IMR-90 (cell line): ENCODE measurements around the gene DENND1A.

Source experiments
- MAFK ChIP-seq: IDR thresholded peaks from 2 replicates; pipeline ENCODE4 v1.6.1; 2012; ENCODE audit warnings: low read depth, low read length, improper control_type of control experiment
- MAZ ChIP-seq: IDR thresholded peaks from 2 replicates; pipeline ENCODE4 v1.6.1; 2012; ENCODE audit warnings: low read depth, mild to moderate bottlenecking, low read length, improper control_type of control experiment, moderate library complexity, borderline replicate concordance
- POLR2A ChIP-seq: IDR thresholded peaks from 2 replicates; pipeline ENCODE4 v1.6.1; 2012; ENCODE audit warnings: mild to moderate bottlenecking, low read depth, low read length
- RAD21 ChIP-seq: IDR thresholded peaks from 2 replicates; pipeline ENCODE4 v1.6.1; 2012; ENCODE audit warnings: low read length, improper control_type of control experiment
- RFX5 ChIP-seq: IDR thresholded peaks from 2 replicates; pipeline ENCODE4 v1.8.0; 2012; ENCODE audit warnings: low read depth, mild to moderate bottlenecking, low read length, moderate library complexity
- TF ChIP-seq, protein P1 (sequence below): conservative IDR thresholded peaks from 2 replicates; pipeline ENCODE4 v1.5.1; 2012; ENCODE audit warnings: mild to moderate bottlenecking, low read depth, low read length, improper control_type of control experiment

- TF ChIP-seq POLR2A (no peak), RFX5 (no peak), MAZ (no peak), RAD21 (no peak), MAFK (no peak)
- TF ChIP-seq, protein P1, sequence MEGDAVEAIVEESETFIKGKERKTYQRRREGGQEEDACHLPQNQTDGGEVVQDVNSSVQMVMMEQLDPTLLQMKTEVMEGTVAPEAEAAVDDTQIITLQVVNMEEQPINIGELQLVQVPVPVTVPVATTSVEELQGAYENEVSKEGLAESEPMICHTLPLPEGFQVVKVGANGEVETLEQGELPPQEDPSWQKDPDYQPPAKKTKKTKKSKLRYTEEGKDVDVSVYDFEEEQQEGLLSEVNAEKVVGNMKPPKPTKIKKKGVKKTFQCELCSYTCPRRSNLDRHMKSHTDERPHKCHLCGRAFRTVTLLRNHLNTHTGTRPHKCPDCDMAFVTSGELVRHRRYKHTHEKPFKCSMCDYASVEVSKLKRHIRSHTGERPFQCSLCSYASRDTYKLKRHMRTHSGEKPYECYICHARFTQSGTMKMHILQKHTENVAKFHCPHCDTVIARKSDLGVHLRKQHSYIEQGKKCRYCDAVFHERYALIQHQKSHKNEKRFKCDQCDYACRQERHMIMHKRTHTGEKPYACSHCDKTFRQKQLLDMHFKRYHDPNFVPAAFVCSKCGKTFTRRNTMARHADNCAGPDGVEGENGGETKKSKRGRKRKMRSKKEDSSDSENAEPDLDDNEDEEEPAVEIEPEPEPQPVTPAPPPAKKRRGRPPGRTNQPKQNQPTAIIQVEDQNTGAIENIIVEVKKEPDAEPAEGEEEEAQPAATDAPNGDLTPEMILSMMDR: no peak
These were observed 362.9 kb downstream of the DENND1A start for GRCh38 chr9:123567013-123567412.
